NCI-H2029 treated with DMSO at 0.1 percent for 48 hours (cell line): ENCODE results near the gene FAM241B.

Experiments used
- DNase-seq: peaks from one replicate; lab custom pipeline; 2025; lab: John Stamatoyannopoulos, UW

Gene FAM241B

GRCh38 chr10:69666756-69667155, 36.7 kb downstream of the FAM241B start:
- DNase-seq: no peak

- DNase-seq: no peak
These were observed 38.7 kb downstream of the FAM241B start for GRCh38 chr10:69668721-69669120.

DNA sequence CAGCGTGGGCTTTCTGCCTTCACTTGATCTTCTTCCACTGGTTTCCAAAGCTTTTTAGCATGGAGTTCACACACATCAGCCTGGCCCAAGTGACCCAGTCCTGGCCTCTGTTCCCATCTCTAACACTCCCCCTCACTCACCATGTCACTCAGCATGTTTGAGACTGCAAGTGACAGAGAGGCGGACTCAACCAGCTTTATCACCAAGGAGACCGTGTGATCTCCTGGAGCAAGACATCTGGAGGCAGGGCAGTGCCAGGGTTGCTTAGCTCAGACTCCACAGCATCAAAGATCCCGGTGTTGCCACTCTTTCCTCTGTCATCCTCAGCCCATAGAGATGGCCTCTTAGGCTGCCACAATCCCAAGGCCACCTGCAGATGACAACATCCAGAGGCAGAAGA, 39.4 kb downstream of the FAM241B start:
- no peak for DNase-seq

DNA sequence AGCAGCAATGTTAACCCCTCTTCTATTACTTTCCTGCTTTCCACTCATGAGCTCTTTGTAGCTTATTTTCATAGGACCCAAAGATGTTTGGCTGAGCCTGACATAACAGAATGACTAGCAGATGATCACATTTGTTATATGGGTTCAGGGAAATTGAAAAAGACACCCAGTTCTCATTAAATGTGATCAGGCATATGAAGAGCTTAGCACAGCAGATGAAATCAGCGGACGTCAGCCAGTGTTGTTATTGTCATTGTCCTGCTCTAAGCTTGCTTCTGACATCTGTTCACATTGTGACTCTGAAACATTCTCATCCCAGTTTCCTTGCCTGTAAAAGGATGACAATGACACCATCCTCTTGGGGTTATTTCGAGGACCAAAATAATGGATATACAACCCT, 43.5 kb downstream of the FAM241B start:
- DNase-seq: no peak

DNA sequence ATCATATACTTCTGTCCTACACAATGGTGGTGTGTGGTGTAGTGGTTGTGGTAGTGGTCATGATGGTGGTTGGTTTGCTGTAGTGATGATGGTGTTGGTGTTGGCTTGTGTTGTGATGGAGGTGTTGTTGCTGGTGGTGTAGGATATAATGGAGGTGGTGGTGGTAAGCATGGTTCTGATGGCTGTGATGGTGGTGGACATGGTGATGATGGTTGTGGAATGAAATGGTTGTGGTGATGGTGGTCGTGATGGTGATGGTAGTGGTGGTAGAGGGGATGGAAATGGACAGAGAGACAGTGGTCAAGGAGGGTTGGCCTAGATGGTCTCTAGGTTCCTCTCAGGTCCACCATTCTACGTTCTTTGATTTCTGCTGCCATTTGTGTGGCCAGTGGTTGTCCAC, 44.7 kb downstream of the FAM241B start:
- DNase-seq: no peak

GRCh38 chr10:69676301-69676700, 46.3 kb downstream of the FAM241B start:
- no peak for DNase-seq

- DNase-seq: no peak
These were observed 48.1 kb downstream of the FAM241B start for GRCh38 chr10:69677985-69678654.

DNA sequence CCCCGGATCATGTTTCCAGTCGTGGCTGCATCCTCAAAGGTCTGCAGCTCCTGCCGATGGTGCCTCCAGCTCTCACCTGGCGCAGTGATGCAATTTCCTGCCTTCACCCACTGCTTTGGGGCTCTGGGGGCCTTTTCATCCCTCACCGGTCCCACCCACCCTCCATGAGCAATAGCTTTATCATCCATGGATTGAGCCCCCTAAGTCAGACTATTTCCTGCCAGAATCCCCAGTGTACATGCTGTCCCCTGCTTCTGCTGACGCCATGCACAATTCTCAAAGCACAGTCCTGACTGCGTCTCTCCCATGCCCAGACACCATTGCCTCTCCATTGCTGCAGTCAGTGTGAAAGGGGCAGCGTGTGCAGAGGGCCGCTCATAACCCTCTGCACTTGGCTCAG, 49.7 kb downstream of the FAM241B start:
- no peak for DNase-seq

- no peak for DNase-seq
These were observed 50.6 kb downstream of the FAM241B start for GRCh38 chr10:69680610-69681009.

GRCh38 chr10:69681436-69681835, 51.4 kb downstream of the FAM241B start:
- DNase-seq: no peak

- no peak for DNase-seq
These were observed 53.0 kb downstream of the FAM241B start for GRCh38 chr10:69682955-69683474.
